Common myeloid progenitor, CD34-positive (primary cell): ENCODE measurements around the gene TSPYL1.

ENCODE experiments used
- CTCF ChIA-PET: fragments of 350-600 bp; sonication (Branson Sonifier 250); formaldehyde crosslinking; loops from one replicate; lab custom pipeline; 2021; ENCODE audit warnings: antibody characterized with exemption; lab: Charles Lee
- POLR2A ChIA-PET: fragments of 350-600 bp; sonication (Branson Sonifier 250); formaldehyde crosslinking; loops from one replicate; lab custom pipeline; 2021; ENCODE audit warnings: antibody characterized with exemption; lab: Charles Lee
- DNase-seq, 3 donors: peaks; one replicate each; pipeline versions ENCODE4 v3.0.0 to v3.0.0-alpha.2; 2013
- H3K27ac ChIP-seq, 2 experiments: 1 replicate in 1 of 2; 2 replicates in 1 of 2; pipeline ENCODE4 v1.7.0; 2013; ENCODE audit warnings: inconsistent platforms in 2 of 2, low read length in 2 of 2, mild to moderate bottlenecking in 2 of 2, low read depth in 1 of 2, moderate library complexity in 1 of 2; ENCODE audit not compliant: severe bottlenecking in 2 of 2, insufficient read depth in 1 of 2, poor library complexity in 1 of 2
- H3K27me3 ChIP-seq, 5 experiments: replicated peaks in 2 of 5; 1 replicate in 3 of 5; 2 replicates in 2 of 5; pipeline versions ENCODE4 v1.6.1 to v1.7.0; 2013; ENCODE audit warnings: low read length in 4 of 5, mild to moderate bottlenecking in 2 of 5, moderate library complexity in 2 of 5, inconsistent platforms in 1 of 5; ENCODE audit not compliant: insufficient read depth in 5 of 5, control insufficient read depth in 4 of 5
- H3K36me3 ChIP-seq, 4 experiments: 1 replicate in 2 of 4; 2 replicates in 2 of 4; pipeline versions ENCODE4 v1.6.1 to v1.7.0; 2013; ENCODE audit warnings: low read length in 3 of 4, control low read depth in 1 of 4, mild to moderate bottlenecking in 1 of 4; ENCODE audit not compliant: control insufficient read depth in 4 of 4, insufficient read depth in 4 of 4
- H3K4me1 ChIP-seq, 4 experiments: 1 replicate in 3 of 4; 2 replicates in 1 of 4; pipeline versions ENCODE4 v1.6.1 to v1.7.1; 2013; ENCODE audit warnings: low read length in 3 of 4, mild to moderate bottlenecking in 3 of 4, control low read depth in 1 of 4, inconsistent platforms in 1 of 4, moderate library complexity in 1 of 4; ENCODE audit not compliant: control insufficient read depth in 4 of 4, insufficient read depth in 4 of 4; ENCODE audit errors: control extremely low read depth in 1 of 4
- H3K4me3 ChIP-seq, 7 experiments: 1 replicate in 4 of 7; 2 replicates in 3 of 7; pipeline versions ENCODE4 v1.5.1 to v1.7.0; 2013; ENCODE audit warnings: mild to moderate bottlenecking in 7 of 7, low read length in 6 of 7, moderate library complexity in 6 of 7, inconsistent platforms in 2 of 7, low read depth in 2 of 7, control low read depth in 1 of 7; ENCODE audit not compliant: insufficient read depth in 4 of 7, control insufficient read depth in 1 of 7; ENCODE audit errors: extremely low read depth in 1 of 7
- H3K9me3 ChIP-seq, 5 experiments: 1 replicate in 4 of 5; 2 replicates in 1 of 5; pipeline versions ENCODE4 v1.6.1 to v1.7.1; 2013; ENCODE audit warnings: low read length in 4 of 5, mild to moderate bottlenecking in 2 of 5, inconsistent platforms in 1 of 5, low read depth in 1 of 5, moderate library complexity in 1 of 5; ENCODE audit not compliant: control insufficient read depth in 4 of 5, insufficient read depth in 2 of 5; ENCODE audit errors: control extremely low read depth in 1 of 5
- WGBS: methylation state at CpG from one replicate; pipeline ENCODE4 v1.1.5; 2013; ENCODE audit not compliant: insufficient coverage; 5-methylcytosine and 5-hydroxymethylcytosine counted together

TSPYL1 gene

GRCh38 chr6:116278854-116279231 is 887 bp downstream of the TSPYL1 start:
- CTCF ChIA-PET, result interaction anchor here (1.0 to 5.4 kb wide), 3 partner anchors 10 to 263 kb away, joined by 3 to 53 read pairs (median 3); no protein-coding TSS in a partner anchor
- H3K4me1 ChIP-seq, result peaks cover 31 to 59% (median 42%) of the 10 kb centered on the region in 4 experiments
- no peaks in the 10 kb centered on the region for H3K27me3 ChIP-seq
- H3K36me3 ChIP-seq, result peaks cover 0 to 13% (median 9%) of the 10 kb centered on the region in 4 experiments
- H3K4me3 ChIP-seq, result peak overlapping the region; percentile 78 to 98 (median 91)
- peak overlapping the region; percentile 99 for H3K27ac ChIP-seq
- 18% methylated on average over 12 of the region's 12 CpGs for WGBS
- H3K9me3 ChIP-seq, result no peaks in the 10 kb centered on the region
- POLR2A ChIA-PET, result interaction anchor here (0.7 to 2.4 kb wide), 4 partner anchors 9 to 292 kb away, joined by 3 to 16 read pairs (median 6); partner anchors contain the start of gene RWDD1
- DNase-seq, result no peak

- WGBS, result 76% methylated on average over 8 of the region's 11 CpGs
These were observed 1.3 kb downstream of the TSPYL1 start for GRCh38 chr6:116278481-116278829.

GRCh38 chr6:116277124-116277523 is 2.6 kb downstream of the TSPYL1 start:
- ChIA-PET CTCF (interaction anchor here (0.6 to 5.4 kb wide), 3 partner anchors 8 to 293 kb away, joined by 3 to 53 read pairs (median 3); no protein-coding TSS in a partner anchor), POLR2A (interaction anchor here (0.7 to 1.2 kb wide), 2 partner anchors 21 to 378 kb away, joined by 3 read pairs; no protein-coding TSS in a partner anchor)
- Histone ChIP-seq H3K27me3 (no peaks in the 10 kb centered on the region), H3K36me3 (peaks cover 0 to 21% (median 9%) of the 10 kb centered on the region in 4 experiments), H3K4me3 (peak overlapping the region in 6 of 7 experiments; percentile 65 to 93 (median 82)), H3K4me1 (peaks cover 31 to 54% (median 42%) of the 10 kb centered on the region in 4 experiments), H3K9me3 (no peaks in the 10 kb centered on the region), H3K27ac (peak overlapping the region; percentile 26 to 68)
- DNase-seq, result no peak
- WGBS, result 42% methylated on average over 3 of the region's 3 CpGs

More at GRCh38 chr6:116278481-116278829, 1.3 kb downstream of the TSPYL1 start:
- POLR2A ChIA-PET, result interaction anchor here (0.7 to 2.3 kb wide), 2 partner anchors 9 to 246 kb away, joined by 3 to 16 read pairs; no protein-coding TSS in a partner anchor
- H3K4me3 ChIP-seq, result peak overlapping the region; percentile 78 to 98 (median 91)
- no peak for DNase-seq
- peaks cover 0 to 15% (median 9%) of the 10 kb centered on the region in 4 experiments for H3K36me3 ChIP-seq
- peak overlapping the region; percentile 99 for H3K27ac ChIP-seq
- peaks cover 31 to 59% (median 42%) of the 10 kb centered on the region in 4 experiments for H3K4me1 ChIP-seq
- H3K9me3 ChIP-seq, result no peaks in the 10 kb centered on the region
- CTCF ChIA-PET, result interaction anchor here (1.0 to 5.4 kb wide), 3 partner anchors 9 to 263 kb away, joined by 3 to 53 read pairs (median 3); no protein-coding TSS in a partner anchor
- H3K27me3 ChIP-seq, result no peaks in the 10 kb centered on the region

GRCh38 chr6:116271149-116271708 is 8.5 kb downstream of the TSPYL1 start:
- Histone ChIP-seq H3K27ac (no peak overlapping the region), H3K4me3 (no peak overlapping the region), H3K9me3 (no peaks in the 10 kb centered on the region), H3K36me3 (peaks cover 0 to 19% (median 2%) of the 10 kb centered on the region in 4 experiments), H3K27me3 (no peaks in the 10 kb centered on the region), H3K4me1 (peaks cover 2 to 13% (median 8%) of the 10 kb centered on the region in 4 experiments)
- ChIA-PET POLR2A (interaction anchor here (2.9 kb wide), 1 partner anchor 8 kb away, joined by 16 read pairs; the partner anchor contains the start of gene TSPYL1), CTCF (interaction anchor here (0.9 to 8.1 kb wide), 12 partner anchors 8 to 293 kb away, joined by 3 to 58 read pairs (median 4); partner anchors contain the start of genes TSPYL1 and TSPYL4)
- no peak for DNase-seq
- whole genome bisulfite sequencing, result 100% methylated on average over 1 of the region's 2 CpGs

GRCh38 chr6:116268589-116269293 is 11.0 kb downstream of the TSPYL1 start:
- no peaks in the 10 kb centered on the region for H3K27me3 ChIP-seq
- no peak overlapping the region for H3K4me3 ChIP-seq
- H3K4me1 ChIP-seq, result peaks cover 0 to 4% (median 2%) of the 10 kb centered on the region in 4 experiments
- H3K36me3 ChIP-seq, result peaks cover 0 to 27% (median under 1%) of the 10 kb centered on the region in 4 experiments
- H3K27ac ChIP-seq, result no peak overlapping the region
- DNase-seq, result peak; percentile 80 to 83 (median 83)
- ChIA-PET CTCF (interaction anchor here (0.7 to 8.1 kb wide), 31 partner anchors 9 to 393 kb away, joined by 3 to 58 read pairs (median 5); partner anchors contain the start of genes CALHM4, RSPH4A, RWDD1 and TSPYL1), POLR2A (interaction anchor here (0.6 to 2.9 kb wide), 2 partner anchors 11 to 163 kb away, joined by 3 to 16 read pairs; partner anchors contain the start of gene TSPYL1)
- peaks cover 0 to 3% (median 0%) of the 10 kb centered on the region in 5 experiments for H3K9me3 ChIP-seq
- WGBS, result no CpG with 5 or more reads among the region's 3 CpGs

GRCh38 chr6:116267836-116268588 is 11.7 kb downstream of the TSPYL1 start:
- no CpG with 5 or more reads among the region's 3 CpGs for WGBS
- Histone ChIP-seq H3K4me1 (peaks cover 0 to 4% (median 2%) of the 10 kb centered on the region in 4 experiments), H3K4me3 (no peak overlapping the region), H3K27me3 (no peaks in the 10 kb centered on the region), H3K27ac (no peak overlapping the region), H3K36me3 (peaks cover 0 to 26% (median under 1%) of the 10 kb centered on the region in 4 experiments), H3K9me3 (peaks cover 0 to 10% (median 2%) of the 10 kb centered on the region in 5 experiments)
- CTCF ChIA-PET, result interaction anchor here (0.7 to 8.1 kb wide), 32 partner anchors 8 to 380 kb away, joined by 3 to 58 read pairs (median 5); partner anchors contain the start of genes CALHM4, RSPH4A, RWDD1 and TSPYL1
- DNase-seq, result peak in 1 of 3 donors; percentile 41
- POLR2A ChIA-PET, result interaction anchor here (0.6 to 2.9 kb wide), 2 partner anchors 12 to 163 kb away, joined by 3 to 16 read pairs; partner anchors contain the start of gene TSPYL1
